NCI-H524 treated with DMSO at 0.1 percent for 48 hours (cell line): Measurements from ENCODE around the gene FOSL1.

Source experiments
- DNase-seq: peaks from one replicate; lab custom pipeline; 2025; lab: John Stamatoyannopoulos, UW

Gene FOSL1

GRCh38 chr11:65919573-65920371 lies 19.6 kb upstream of the FOSL1 start:
- DNase-seq = no peak

GRCh38 chr11:65919141-65919572 lies 19.0 kb upstream of the FOSL1 start, which contains the start of gene DRAP1:
Gene DRAP1, plus strand, starts transcription at chr11:65919426. Its CDS starts 76 bp downstream, at chr11:65919502.
- peak; percentile 68 for DNase-seq

GRCh38 chr11:65918211-65919140 lies 18.3 kb upstream of the FOSL1 start, which contains the start of gene C11orf68:
Gene C11orf68, minus strand, starts transcription at chr11:65919062. Its CDS starts 31 bp downstream, at chr11:65919031.
- no peak for DNase-seq

GRCh38 chr11:65917434-65918210 lies 17.4 kb upstream of the FOSL1 start:
- DNase-seq = no peak

GRCh38 chr11:65917077-65917433 lies 16.9 kb upstream of the FOSL1 start:
- DNase-seq = no peak

GRCh38 chr11:65916391-65916790 lies 16.2 kb upstream of the FOSL1 start:
- no peak for DNase-seq

GRCh38 chr11:65915821-65916251 lies 15.6 kb upstream of the FOSL1 start:
- DNase-seq = no peak

GRCh38 chr11:65915101-65915820 lies 15.1 kb upstream of the FOSL1 start:
- no peak for DNase-seq

- DNase-seq = no peak
Observed at GRCh38 chr11:65912845-65913244, 12.7 kb upstream of the FOSL1 start.

GRCh38 chr11:65911682-65912568 lies 11.7 kb upstream of the FOSL1 start:
- DNase-seq = no peak

- no peak for DNase-seq
Observed at GRCh38 chr11:65907878-65908277, 7.7 kb upstream of the FOSL1 start.

GRCh38 chr11:65906602-65907001 lies 6.4 kb upstream of the FOSL1 start:
- DNase-seq = no peak

GRCh38 chr11:65903715-65904114 lies 3.5 kb upstream of the FOSL1 start:
- DNase-seq = no peak

- no peak for DNase-seq
Observed at GRCh38 chr11:65903068-65903481, 2.9 kb upstream of the FOSL1 start.

- DNase-seq = no peak
Observed at GRCh38 chr11:65900899-65901180, 652 bp upstream of the FOSL1 start.

GRCh38 chr11:65899356-65900124 lies 648 bp downstream of the FOSL1 start:
- no peak for DNase-seq

GRCh38 chr11:65898656-65899355 lies 1.4 kb downstream of the FOSL1 start:
- no peak for DNase-seq

GRCh38 chr11:65897020-65897471 lies 3.1 kb downstream of the FOSL1 start:
- no peak for DNase-seq
